Measurements from ENCODE around the gene TLX2. TPM values are rescaled to one million over a fixed set of nuclear protein-coding genes. Genes with fewer than 3 reads are reported as not detected.
"Not testable (repeated sequence)": the region's sequence is repeated elsewhere in the genome, so short reads cannot be mapped to it uniquely, and the experiment has no call there.

Gene TLX2
- total and polyA plus RNA-seq, 3 experiments from 2014 or later: 0.37 to 0.60 TPM; not detected in 1

DNA sequence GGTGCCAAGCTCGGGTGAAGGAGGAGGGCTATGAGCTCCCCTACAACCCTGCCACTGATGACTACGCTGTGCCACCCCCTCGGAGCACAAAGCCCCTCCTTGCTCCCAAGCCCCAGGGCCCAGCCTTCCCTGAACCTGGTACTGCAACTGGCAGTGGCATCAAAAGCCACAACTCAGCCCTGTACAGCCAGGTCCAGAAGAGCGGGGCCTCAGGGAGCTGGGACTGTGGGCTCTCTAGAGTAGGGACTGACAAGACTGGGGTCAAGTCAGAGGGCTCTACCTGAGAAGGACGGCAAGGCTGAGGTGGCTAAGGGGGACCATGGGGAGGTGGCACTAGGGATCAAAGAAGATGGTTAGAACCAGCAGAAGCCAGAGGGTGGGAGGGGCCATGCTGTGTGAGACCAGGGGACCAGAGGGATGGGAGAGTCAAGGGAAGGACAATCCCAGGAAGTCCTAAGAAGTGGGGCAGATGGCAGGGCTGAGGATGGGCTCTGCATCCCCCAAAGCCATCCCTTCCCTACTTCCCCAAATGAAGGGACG is 42.7 kb downstream of the TLX2 start:
- Histone ChIP-seq H3K9me3 (ENCODE audit: low read length) (no peaks in the 10 kb centered on the region), H3K27ac (ENCODE audit: low read depth, low read length) (no peak overlapping the region), H3K4me1 (ENCODE audit: insufficient read depth, low read length) (peaks cover 8% of the 10 kb centered on the region), H3K36me3 (ENCODE audit: insufficient read depth, low read length) (no peaks in the 10 kb centered on the region), H3K4me3 (ENCODE audit: low read length) (no peak overlapping the region), H3K27me3 (ENCODE audit: insufficient read depth, low read length, poor library complexity, severe bottlenecking) (no peaks in the 10 kb centered on the region)
- Mint-ChIP-seq H3K4me3 (peak overlapping the region in 4 of 7 donors; percentile 8 to 99 (median 56)), H3K27me3 (peaks cover 8 to 15% of the 10 kb centered on the region in 2 donors), H3K27ac (peak overlapping the region in 3 of 8 donors; percentile 13 to 54 (median 28)), H3K4me1 (peaks cover 4 to 28% (median 18%) of the 10 kb centered on the region in 3 donors), H3K36me3 (peaks cover 0 to 22% (median 0%) of the 10 kb centered on the region in 3 donors), H3K9me3 (peaks cover 0 to 2% (median 0%) of the 10 kb centered on the region in 5 donors)
- CTCF ChIA-PET: interaction anchor here (2.1 kb wide), 1 partner anchor 10 kb away, joined by 6 read pairs; no protein-coding TSS in a partner anchor
- POLR2A ChIA-PET: interaction anchor here (0.7 kb wide), 1 partner anchor 97 kb away, joined by 3 read pairs; no protein-coding TSS in a partner anchor
- DNase-seq: no peak

GRCh38 chr2:74558284-74559230 is 44.3 kb downstream of the TLX2 start:
- DNase-seq: no peak
- peak overlapping the region in 3 of 8 donors; percentile 8 to 47 (median 23) for H3K27ac Mint-ChIP-seq
- H3K4me3 ChIP-seq (ENCODE audit: low read length): no peak overlapping the region
- no peaks in the 10 kb centered on the region for H3K27me3 ChIP-seq (ENCODE audit: insufficient read depth, low read length, poor library complexity, severe bottlenecking)
- ChIA-PET CTCF (interaction anchor here (0.8 to 2.1 kb wide), 3 partner anchors 8 to 76 kb away, joined by 3 to 6 read pairs (median 3); partner anchors contain the start of genes CCDC142 and TTC31), POLR2A (no interaction called here)
- no peaks in the 10 kb centered on the region for H3K36me3 ChIP-seq (ENCODE audit: insufficient read depth, low read length)
- H3K9me3 ChIP-seq (ENCODE audit: low read length): no peaks in the 10 kb centered on the region
- H3K4me3 Mint-ChIP-seq: peak overlapping the region in 2 of 7 donors; percentile 39 to 43
- H3K9me3 Mint-ChIP-seq: no peaks in the 10 kb centered on the region
- peaks cover 0 to 22% (median 0%) of the 10 kb centered on the region in 3 donors for H3K36me3 Mint-ChIP-seq
- peaks cover 2 to 26% (median 14%) of the 10 kb centered on the region in 3 donors for H3K4me1 Mint-ChIP-seq
- H3K27ac ChIP-seq (ENCODE audit: low read depth, low read length): no peak overlapping the region
- peaks cover 7 to 27% of the 10 kb centered on the region in 2 donors for H3K27me3 Mint-ChIP-seq
- peaks cover 8% of the 10 kb centered on the region for H3K4me1 ChIP-seq (ENCODE audit: insufficient read depth, low read length)

DNA sequence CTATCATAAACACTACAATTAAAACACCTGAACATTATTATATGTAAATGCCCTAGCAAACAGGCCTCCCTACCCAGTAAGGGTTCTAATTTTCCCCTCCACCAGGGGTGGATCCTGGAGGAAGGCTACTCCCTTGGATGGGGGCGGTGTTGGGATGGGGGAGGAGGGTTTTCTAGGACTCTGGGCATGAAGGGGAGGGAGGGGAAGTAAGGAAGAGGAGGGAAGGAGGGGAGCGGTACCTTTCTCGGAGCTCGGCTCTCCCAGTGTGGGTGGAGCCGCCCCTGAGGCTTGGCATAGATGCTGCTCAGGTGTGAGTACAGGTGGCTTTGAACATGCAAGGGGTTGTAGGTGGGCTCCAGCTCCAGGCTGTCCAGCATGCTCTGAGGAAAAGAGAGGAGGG is 45.7 kb downstream of the TLX2 start:
- no peaks in the 10 kb centered on the region for H3K36me3 ChIP-seq (ENCODE audit: insufficient read depth, low read length)
- H3K27ac ChIP-seq (ENCODE audit: low read depth, low read length): no peak overlapping the region
- DNase-seq: no peak
- no peaks in the 10 kb centered on the region for H3K27me3 ChIP-seq (ENCODE audit: insufficient read depth, low read length, poor library complexity, severe bottlenecking)
- no peak overlapping the region for H3K4me3 ChIP-seq (ENCODE audit: low read length)
- no peak overlapping the region for H3K27ac Mint-ChIP-seq
- peaks cover 0 to 21% (median 10%) of the 10 kb centered on the region in 3 donors for H3K4me1 Mint-ChIP-seq
- no peaks in the 10 kb centered on the region for H3K9me3 ChIP-seq (ENCODE audit: low read length)
- CTCF ChIA-PET: no interaction called here
- H3K27me3 Mint-ChIP-seq: peaks cover 9 to 36% of the 10 kb centered on the region in 2 donors
- POLR2A ChIA-PET: no interaction called here
- H3K9me3 Mint-ChIP-seq: no peaks in the 10 kb centered on the region
- peaks cover 8% of the 10 kb centered on the region for H3K4me1 ChIP-seq (ENCODE audit: insufficient read depth, low read length)
- peaks cover 0 to 18% (median 3%) of the 10 kb centered on the region in 3 donors for H3K36me3 Mint-ChIP-seq
- peak overlapping the region in 1 of 7 donors; percentile 39 for H3K4me3 Mint-ChIP-seq

GRCh38 chr2:74560591-74560990 is 46.3 kb downstream of the TLX2 start:
- no peak overlapping the region for H3K4me3 ChIP-seq (ENCODE audit: low read length)
- H3K9me3 ChIP-seq (ENCODE audit: low read length): no peaks in the 10 kb centered on the region
- H3K27me3 ChIP-seq (ENCODE audit: insufficient read depth, low read length, poor library complexity, severe bottlenecking): no peaks in the 10 kb centered on the region
- peaks cover 3% of the 10 kb centered on the region for H3K4me1 ChIP-seq (ENCODE audit: insufficient read depth, low read length)
- DNase-seq: no peak
- no peak overlapping the region for H3K27ac ChIP-seq (ENCODE audit: low read depth, low read length)
- Mint-ChIP-seq H3K36me3 (peaks cover 0 to 13% (median 3%) of the 10 kb centered on the region in 3 donors), H3K27me3 (peaks cover 13 to 36% of the 10 kb centered on the region in 2 donors), H3K4me1 (peaks cover 0 to 14% (median 6%) of the 10 kb centered on the region in 3 donors), H3K9me3 (no peaks in the 10 kb centered on the region), H3K4me3 (no peak overlapping the region), H3K27ac (peak overlapping the region in 1 of 8 donors; percentile 38)
- CTCF ChIA-PET: no interaction called here
- POLR2A ChIA-PET: no interaction called here
- no peaks in the 10 kb centered on the region for H3K36me3 ChIP-seq (ENCODE audit: insufficient read depth, low read length)

DNA sequence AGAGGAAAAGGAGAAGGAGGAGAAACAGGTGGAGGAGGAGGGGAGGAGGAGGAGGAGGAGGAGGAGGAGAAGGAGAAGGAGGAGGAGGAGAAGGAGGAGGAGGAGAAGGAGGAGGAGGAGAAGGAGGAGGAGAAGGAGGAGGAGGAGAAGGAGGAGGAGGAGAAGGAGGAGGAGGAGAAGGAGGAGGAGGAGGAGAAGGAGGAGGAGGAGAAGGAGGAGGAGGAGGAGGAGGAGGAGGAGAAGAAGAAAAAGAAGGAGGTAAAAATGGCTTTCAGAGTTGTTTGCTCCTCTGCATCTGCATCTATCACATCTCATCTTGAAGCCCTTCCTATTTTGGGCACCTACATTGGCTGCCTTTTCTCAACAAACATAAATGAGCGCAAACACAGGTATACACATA is 46.8 kb downstream of the TLX2 start:
- DNase-seq; H3K9me3 ChIP-seq (ENCODE audit: low read length); H3K4me3 Mint-ChIP-seq; H3K4me1 Mint-ChIP-seq; H3K9me3 Mint-ChIP-seq; H3K36me3 ChIP-seq (ENCODE audit: insufficient read depth, low read length); POLR2A ChIA-PET; CTCF ChIA-PET; H3K4me3 ChIP-seq (ENCODE audit: low read length); H3K4me1 ChIP-seq (ENCODE audit: insufficient read depth, low read length); H3K27ac Mint-ChIP-seq; H3K27me3 ChIP-seq (ENCODE audit: insufficient read depth, low read length, poor library complexity, severe bottlenecking); H3K27ac ChIP-seq (ENCODE audit: low read depth, low read length): not testable (repeated sequence)
- Mint-ChIP-seq H3K36me3 (peaks cover 0 to 13% (median 3%) of the 10 kb centered on the region in 3 donors), H3K27me3 (peaks cover 15 to 40% of the 10 kb centered on the region in 2 donors)

GRCh38 chr2:74562126-74562775 is 48.0 kb downstream of the TLX2 start:
- no peaks in the 10 kb centered on the region for H3K27me3 ChIP-seq (ENCODE audit: insufficient read depth, low read length, poor library complexity, severe bottlenecking)
- Mint-ChIP-seq H3K4me1 (peaks cover 0 to 4% (median 2%) of the 10 kb centered on the region in 3 donors), H3K4me3 (no peak overlapping the region), H3K27me3 (peaks cover 17 to 47% of the 10 kb centered on the region in 2 donors), H3K36me3 (peaks cover 0 to 3% (median 3%) of the 10 kb centered on the region in 3 donors), H3K27ac (peak overlapping the region in 3 of 8 donors; percentile 53 to 74 (median 68)), H3K9me3 (no peaks in the 10 kb centered on the region)
- no peak for DNase-seq
- CTCF ChIA-PET: no interaction called here
- H3K4me1 ChIP-seq (ENCODE audit: insufficient read depth, low read length): no peaks in the 10 kb centered on the region
- no peaks in the 10 kb centered on the region for H3K36me3 ChIP-seq (ENCODE audit: insufficient read depth, low read length)
- H3K27ac ChIP-seq (ENCODE audit: low read depth, low read length): no peak overlapping the region
- no peaks in the 10 kb centered on the region for H3K9me3 ChIP-seq (ENCODE audit: low read length)
- POLR2A ChIA-PET: no interaction called here
- no peak overlapping the region for H3K4me3 ChIP-seq (ENCODE audit: low read length)

DNA sequence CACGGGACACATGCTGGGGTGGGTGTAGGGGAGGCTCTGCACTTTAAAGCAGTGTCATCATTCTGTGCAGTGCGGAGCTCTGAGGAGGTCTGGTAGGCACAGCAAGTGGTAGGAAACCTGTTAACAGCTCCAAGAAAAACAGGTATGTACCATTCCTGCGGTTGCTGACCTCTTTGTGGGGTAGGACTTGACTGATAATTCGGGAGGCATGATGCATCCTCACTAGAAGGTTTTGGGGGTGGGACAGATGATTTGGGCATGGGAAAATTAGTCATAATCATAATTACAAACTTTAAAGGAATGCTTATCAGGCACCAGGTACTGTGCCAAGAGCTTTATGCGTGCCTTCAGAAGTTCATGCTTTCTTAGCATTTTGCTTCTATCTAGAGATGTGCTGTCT is 50.0 kb downstream of the TLX2 start:
- Mint-ChIP-seq H3K27me3 (peaks cover 27 to 56% of the 10 kb centered on the region in 2 donors), H3K4me3 (no peak overlapping the region), H3K9me3 (no peaks in the 10 kb centered on the region), H3K36me3 (peaks cover 0 to 3% (median 0%) of the 10 kb centered on the region in 3 donors), H3K27ac (no peak overlapping the region), H3K4me1 (peaks cover 0 to 4% (median 2%) of the 10 kb centered on the region in 3 donors)
- no peaks in the 10 kb centered on the region for H3K27me3 ChIP-seq (ENCODE audit: insufficient read depth, low read length, poor library complexity, severe bottlenecking)
- ChIA-PET CTCF (no interaction called here), POLR2A (no interaction called here)
- no peaks in the 10 kb centered on the region for H3K9me3 ChIP-seq (ENCODE audit: low read length)
- no peaks in the 10 kb centered on the region for H3K4me1 ChIP-seq (ENCODE audit: insufficient read depth, low read length)
- H3K27ac ChIP-seq (ENCODE audit: low read depth, low read length): no peak overlapping the region
- no peak for DNase-seq
- no peaks in the 10 kb centered on the region for H3K36me3 ChIP-seq (ENCODE audit: insufficient read depth, low read length)
- no peak overlapping the region for H3K4me3 ChIP-seq (ENCODE audit: low read length)
